ENCODE results near the gene ST14. TPM values are rescaled to one million over a fixed set of nuclear protein-coding genes. Genes with fewer than 3 reads are reported as not detected.

ST14 gene
- total and polyA plus RNA-seq, 2 donors, result 13.7 to 28.6 TPM

Other genes starting within 250 kb of the ST14 start
- gene PRDM10, start 156.9 kb upstream of the ST14 start, total RNA-seq, result 4.7 TPM
- 4.4 TPM for gene PRDM10, start 156.9 kb upstream of the ST14 start, polyA plus RNA-seq
- gene APLP2, start 89.9 kb upstream of the ST14 start, total RNA-seq, result 74.4 TPM
- gene APLP2, start 89.9 kb upstream of the ST14 start, polyA plus RNA-seq, result 101 TPM
- gene ZBTB44, start 155.1 kb downstream of the ST14 start, total RNA-seq, result 47.8 TPM
- gene ZBTB44, start 155.1 kb downstream of the ST14 start, polyA plus RNA-seq, result 31.1 TPM